DND-41 (cell line): ENCODE data around the gene MS4A15.
"Not testable (repeated sequence)": the region's sequence is repeated elsewhere in the genome, so short reads cannot be mapped to it uniquely, and the experiment has no call there.

Experiments
- ATAC-seq: fragments of 200-7000 bp; cut with Tn5 transposase; 3 replicates; pipeline ENCODE4 v1.9.1; 2021; ENCODE audit warnings: low read depth; ENCODE audit not compliant: insufficient read depth
- DNase-seq: peaks from one replicate; pipeline ENCODE4 v3.0.0-alpha.2; 2020
- H2AFZ ChIP-seq: 2 replicates; pipeline ENCODE4 v1.6.0; 2012; ENCODE audit warnings: low read depth, low read length
- H3K27ac ChIP-seq: 2 replicates; pipeline ENCODE4 v1.5.1; 2012; ENCODE audit warnings: low read length, inconsistent platforms
- H3K27me3 ChIP-seq: fragments of 200-600 bp; sonication (generic); 2 replicates; pipeline ENCODE4 v1.6.0; 2012; ENCODE audit warnings: low read length, mild to moderate bottlenecking, inconsistent platforms; ENCODE audit not compliant: insufficient read depth, poor library complexity
- H3K36me3 ChIP-seq: 2 replicates; pipeline ENCODE4 v1.5.1; 2012; ENCODE audit warnings: low read length, inconsistent platforms; ENCODE audit not compliant: insufficient read depth
- H3K4me1 ChIP-seq: 2 replicates; pipeline ENCODE4 v1.5.1; 2012; ENCODE audit warnings: mild to moderate bottlenecking, low read length; ENCODE audit not compliant: insufficient read depth
- H3K4me2 ChIP-seq: 2 replicates; pipeline ENCODE4 v1.6.0; 2012; ENCODE audit warnings: mild to moderate bottlenecking, moderate library complexity, low read length, inconsistent platforms; ENCODE audit not compliant: insufficient read depth
- H3K4me3 ChIP-seq, 2 experiments: fragments of 200-600 bp in 1 of 2; shearing (Covaris generic) in 1 of 2; 2 replicates each; pipeline ENCODE4 v1.5.1; 2012 to 2016; ENCODE audit warnings: inconsistent platforms in 2 of 2, low read length in 2 of 2, mild to moderate bottlenecking in 2 of 2, low read depth in 1 of 2, moderate library complexity in 1 of 2
- H3K79me2 ChIP-seq: 2 replicates; pipeline ENCODE4 v1.6.0; 2012; ENCODE audit warnings: low read length, inconsistent platforms; ENCODE audit not compliant: insufficient read depth
- H3K9ac ChIP-seq: 2 replicates; pipeline ENCODE4 v1.6.0; 2012; ENCODE audit warnings: low read depth, mild to moderate bottlenecking, inconsistent platforms, low read length, moderate library complexity
- H3K9me3 ChIP-seq: 2 replicates; pipeline ENCODE4 v1.5.1; 2012; ENCODE audit warnings: low read length, moderate library complexity, mild to moderate bottlenecking, inconsistent platforms; ENCODE audit not compliant: insufficient read depth, severe bottlenecking
- H4K20me1 ChIP-seq: 2 replicates; pipeline ENCODE4 v1.6.0; 2012; ENCODE audit warnings: low read length; ENCODE audit not compliant: insufficient read depth
- CTCF ChIP-seq: IDR thresholded peaks from 2 replicates; pipeline ENCODE4 v1.5.1; 2012; ENCODE audit warnings: borderline replicate concordance, low read length, moderate library complexity, mild to moderate bottlenecking; ENCODE audit not compliant: poor library complexity, severe bottlenecking; ENCODE audit errors: extremely low read depth
- EZH2 ChIP-seq: IDR thresholded peaks from 3 replicates; pipeline ENCODE4 v1.6.1; 2012; ENCODE audit warnings: borderline replicate concordance, low read depth, mild to moderate bottlenecking, moderate library complexity, low read length, inconsistent platforms; ENCODE audit not compliant: severe bottlenecking

MS4A15 gene

GRCh38 chr11:60711276-60711675, 45.4 kb upstream of the MS4A15 start:
- TF ChIP-seq EZH2 = no peak
- TF ChIP-seq CTCF = no peak
- Histone ChIP-seq H3K4me2 (no peak overlapping the region), H3K9ac (no peak overlapping the region), H2AFZ (no peak overlapping the region), H3K27me3 (no peaks in the 10 kb centered on the region), H3K79me2 (no peaks in the 10 kb centered on the region), H4K20me1 (no peaks in the 10 kb centered on the region), H3K9me3 (no peaks in the 10 kb centered on the region), H3K4me3 (no peak overlapping the region), H3K4me1 (no peaks in the 10 kb centered on the region), H3K36me3 (no peaks in the 10 kb centered on the region), H3K27ac (no peak overlapping the region)
- DNase-seq (no peak), ATAC-seq (no peak)

DNA sequence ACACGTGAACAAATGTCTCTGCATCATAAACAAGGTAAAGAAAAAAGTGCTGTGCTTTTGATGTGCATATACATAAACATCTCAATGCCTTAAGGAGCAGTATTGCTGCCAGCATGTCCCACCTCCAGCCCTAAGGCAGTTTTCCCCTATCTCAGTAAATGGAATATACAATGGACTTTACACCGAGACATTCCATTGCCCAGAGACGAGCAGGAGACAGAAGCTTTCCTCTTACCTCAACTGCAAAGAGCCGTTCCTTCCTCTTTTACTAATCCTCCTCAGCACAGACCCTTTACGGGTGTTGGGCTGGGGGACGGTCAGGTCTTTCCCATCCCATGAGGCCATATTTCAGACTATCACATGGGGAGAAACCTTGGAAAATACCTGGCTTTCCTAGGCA, 43.2 kb upstream of the MS4A15 start:
- H3K27me3 ChIP-seq, H3K36me3 ChIP-seq, ATAC-seq: not testable (repeated sequence)

GRCh38 chr11:60717956-60718355, 38.7 kb upstream of the MS4A15 start:
- Histone ChIP-seq H4K20me1 (no peaks in the 10 kb centered on the region), H3K4me3 (no peak overlapping the region), H3K79me2 (no peaks in the 10 kb centered on the region), H3K4me2 (no peak overlapping the region), H3K27me3 (no peaks in the 10 kb centered on the region), H3K9me3 (peaks cover 14% of the 10 kb centered on the region), H3K36me3 (no peaks in the 10 kb centered on the region), H3K9ac (no peak overlapping the region), H3K27ac (no peak overlapping the region), H2AFZ (no peak overlapping the region), H3K4me1 (no peaks in the 10 kb centered on the region)
- DNase-seq = no peak
- TF ChIP-seq EZH2 (no peak), CTCF (no peak)
- no peak for ATAC-seq

More for the DNA sequence above, 43.2 kb upstream of the MS4A15 start:
- not testable (repeated sequence) for H4K20me1 ChIP-seq, H3K4me1 ChIP-seq, H3K4me2 ChIP-seq, H3K9ac ChIP-seq, H3K27ac ChIP-seq, H3K9me3 ChIP-seq, DNase-seq, H2AFZ ChIP-seq, H3K79me2 ChIP-seq, H3K4me3 ChIP-seq

- H3K36me3 ChIP-seq = no peaks in the 10 kb centered on the region
- no peak for TF ChIP-seq EZH2
- TF ChIP-seq CTCF = no peak
- no peak overlapping the region; the same call in 1 of the 2 replicates for H2AFZ ChIP-seq
- no peak overlapping the region for H3K4me2 ChIP-seq
- no peaks in the 10 kb centered on the region for H3K27me3 ChIP-seq
- no peak for ATAC-seq
- H3K4me3 ChIP-seq = no peak overlapping the region
- no peak overlapping the region for H3K27ac ChIP-seq
- no peaks in the 10 kb centered on the region for H3K79me2 ChIP-seq
- H3K9me3 ChIP-seq = peaks cover 14% of the 10 kb centered on the region
- no peaks in the 10 kb centered on the region for H3K4me1 ChIP-seq
- no peak for DNase-seq
- H4K20me1 ChIP-seq = no peaks in the 10 kb centered on the region
- H3K9ac ChIP-seq = no peak overlapping the region
Measured at GRCh38 chr11:60718524-60719316, 37.9 kb upstream of the MS4A15 start.
